ENCODE measurements around the gene CES5A. TPM values are rescaled to one million over a fixed set of nuclear protein-coding genes. Genes with fewer than 3 reads are reported as not detected.
"Not testable (repeated sequence)": the region's sequence is repeated elsewhere in the genome, so short reads cannot be mapped to it uniquely, and the experiment has no call there.

CES5A gene
- polyA plus RNA-seq (2013): not detected

DNA sequence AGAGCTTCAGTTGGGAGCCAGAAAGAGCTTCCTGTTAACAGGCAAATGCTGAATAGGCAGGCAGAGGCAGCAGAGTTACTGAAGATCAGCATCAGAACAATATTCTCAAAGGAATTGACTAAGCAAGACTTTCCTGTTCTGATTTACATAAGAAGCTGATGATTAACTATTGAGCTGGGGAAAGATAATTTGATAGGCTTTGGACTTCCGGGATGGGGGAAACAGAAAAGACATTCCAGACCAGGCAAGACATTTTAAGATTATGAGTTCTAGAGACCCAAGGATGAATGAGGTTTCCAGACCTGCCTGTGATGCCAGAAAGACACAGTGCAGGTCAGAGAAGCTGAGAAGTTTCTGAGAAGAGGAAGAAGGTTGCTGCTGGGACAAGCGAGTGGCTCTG is at the start of gene CES5A:
TSS of gene CES5A (minus strand) at position 101 of the 400 bp plus-strand sequence. CDS start 152 bp downstream, outside the sequence.
- no peak for DNase-seq
- Histone ChIP-seq H3K9me3 (ENCODE audit: control extremely low read depth in 1 of 5, control insufficient read depth in 4 of 5, insufficient read depth in 2 of 5, low read depth in 1 of 5, low read length in 4 of 5) (no peaks in the 10 kb centered on the region), H3K36me3 (ENCODE audit: control insufficient read depth in 4 of 4, insufficient read depth in 4 of 4, low read length in 3 of 4) (no peaks in the 10 kb centered on the region), H3K4me3 (ENCODE audit: control insufficient read depth in 1 of 7, extremely low read depth in 1 of 7, insufficient read depth in 4 of 7, low read depth in 2 of 7, low read length in 6 of 7) (no peak within 1 kb of the TSS), H3K27ac (ENCODE audit: insufficient read depth in 1 of 2, low read depth in 1 of 2, low read length in 2 of 2, poor library complexity in 1 of 2, severe bottlenecking in 2 of 2) (no peak within 1 kb of the TSS), H3K4me1 (ENCODE audit: control extremely low read depth in 1 of 4, control insufficient read depth in 4 of 4, insufficient read depth in 4 of 4, low read length in 3 of 4) (no peaks in the 10 kb centered on the region), H3K27me3 (replicated peaks in 2 of 5; ENCODE audit: control insufficient read depth in 4 of 5, insufficient read depth in 5 of 5, low read length in 4 of 5) (peaks cover 0 to 14% (median 0%) of the 10 kb centered on the region in 5 experiments)
- CTCF ChIA-PET: interaction anchor here (0.6 to 0.9 kb wide), 2 partner anchors 10 to 416 kb away, joined by 3 read pairs; no protein-coding TSS in a partner anchor
- POLR2A ChIA-PET: no interaction called here
- 96% methylated on average over 2 of the region's 2 CpGs for WGBS (ENCODE audit: insufficient coverage)

DNA sequence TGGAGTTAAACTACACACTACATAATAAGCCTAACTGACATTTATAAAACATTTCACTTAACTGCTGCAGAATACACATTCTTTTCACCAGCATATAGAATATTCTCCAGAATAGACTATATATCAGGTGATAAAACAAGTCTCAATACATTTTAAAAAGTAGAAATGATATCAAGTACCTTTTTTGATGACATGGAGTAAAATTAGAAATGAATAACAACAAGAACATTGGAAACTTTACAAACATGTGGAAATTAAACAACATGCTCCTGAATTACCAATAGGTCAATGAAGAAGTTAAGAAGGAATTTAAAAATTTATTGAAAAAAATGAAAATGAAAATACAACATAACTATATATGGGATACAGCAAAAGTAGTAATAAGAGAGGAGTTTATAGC is 47.5 kb upstream of the CES5A start:
- H3K4me1 ChIP-seq (ENCODE audit: control extremely low read depth in 1 of 4, control insufficient read depth in 4 of 4, insufficient read depth in 4 of 4, low read length in 3 of 4): no peaks in the 10 kb centered on the region
- H3K4me3 ChIP-seq (ENCODE audit: control insufficient read depth in 1 of 7, extremely low read depth in 1 of 7, insufficient read depth in 4 of 7, low read depth in 2 of 7, low read length in 6 of 7): no peak overlapping the region
- ChIA-PET CTCF (no interaction called here), POLR2A (no interaction called here)
- no peak for DNase-seq
- peaks cover 0 to 7% (median 0%) of the 10 kb centered on the region in 5 experiments for H3K9me3 ChIP-seq (ENCODE audit: control extremely low read depth in 1 of 5, control insufficient read depth in 4 of 5, insufficient read depth in 2 of 5, low read depth in 1 of 5, low read length in 4 of 5)
- no peaks in the 10 kb centered on the region for H3K36me3 ChIP-seq (ENCODE audit: control insufficient read depth in 4 of 4, insufficient read depth in 4 of 4, low read length in 3 of 4)
- H3K27me3 ChIP-seq (replicated peaks in 2 of 5; ENCODE audit: control insufficient read depth in 4 of 5, insufficient read depth in 5 of 5, low read length in 4 of 5): no peaks in the 10 kb centered on the region
- H3K27ac ChIP-seq (ENCODE audit: insufficient read depth in 1 of 2, low read depth in 1 of 2, low read length in 2 of 2, poor library complexity in 1 of 2, severe bottlenecking in 2 of 2): no peak overlapping the region

- Histone ChIP-seq H3K9me3 (ENCODE audit: control extremely low read depth in 1 of 5, control insufficient read depth in 4 of 5, insufficient read depth in 2 of 5, low read depth in 1 of 5, low read length in 4 of 5) (peaks cover 0 to 7% (median 0%) of the 10 kb centered on the region in 5 experiments), H3K4me3 (ENCODE audit: control insufficient read depth in 1 of 7, extremely low read depth in 1 of 7, insufficient read depth in 4 of 7, low read depth in 2 of 7, low read length in 6 of 7) (no peak overlapping the region), H3K4me1 (ENCODE audit: control extremely low read depth in 1 of 4, control insufficient read depth in 4 of 4, insufficient read depth in 4 of 4, low read length in 3 of 4) (no peaks in the 10 kb centered on the region), H3K27me3 (replicated peaks in 2 of 5; ENCODE audit: control insufficient read depth in 4 of 5, insufficient read depth in 5 of 5, low read length in 4 of 5) (no peaks in the 10 kb centered on the region), H3K36me3 (ENCODE audit: control insufficient read depth in 4 of 4, insufficient read depth in 4 of 4, low read length in 3 of 4) (no peaks in the 10 kb centered on the region), H3K27ac (ENCODE audit: insufficient read depth in 1 of 2, low read depth in 1 of 2, low read length in 2 of 2, poor library complexity in 1 of 2, severe bottlenecking in 2 of 2) (no peak overlapping the region)
- no peak for DNase-seq
- CTCF ChIA-PET: no interaction called here
- POLR2A ChIA-PET: no interaction called here
- 100% methylated on average over 1 of the region's 1 CpG for WGBS (ENCODE audit: insufficient coverage)
Measured at GRCh38 chr16:55917373-55918160, 42.4 kb upstream of the CES5A start.

DNA sequence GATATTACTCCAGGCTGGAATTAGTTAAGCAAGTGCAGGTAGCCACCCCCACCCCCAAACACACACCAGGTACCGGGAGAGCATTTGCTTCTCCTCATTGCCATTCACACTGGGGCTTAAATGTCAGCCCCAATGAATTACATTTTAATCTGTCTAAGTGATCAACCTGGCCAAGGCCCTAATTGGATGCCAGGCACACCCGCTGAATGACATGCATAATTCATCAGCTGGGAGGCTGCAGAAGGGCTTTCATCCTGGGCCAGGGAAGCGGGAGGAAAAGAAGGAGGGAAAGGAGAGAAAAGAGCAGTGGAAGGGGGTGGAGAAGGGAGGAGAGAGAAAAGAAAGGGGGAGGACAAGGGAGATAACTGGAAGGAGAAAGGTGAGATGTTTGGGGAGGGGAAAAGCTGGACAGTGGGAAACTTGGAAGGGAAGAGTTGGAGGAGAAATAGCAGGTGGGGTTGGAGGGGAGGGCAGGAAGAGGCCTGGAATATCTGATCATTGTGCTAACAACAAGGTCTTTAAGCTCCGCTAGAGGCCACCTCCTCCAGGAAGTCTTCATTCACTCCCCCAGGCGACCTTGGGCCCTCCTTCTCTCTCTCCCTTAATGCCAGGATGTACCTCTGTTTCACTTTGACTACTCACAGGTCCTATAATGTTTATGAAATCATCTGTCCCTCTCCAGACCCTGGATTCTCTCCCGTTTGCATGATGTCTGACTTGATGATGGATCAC is 40.1 kb upstream of the CES5A start:
- no peak overlapping the region for H3K27ac ChIP-seq (ENCODE audit: insufficient read depth in 1 of 2, low read depth in 1 of 2, low read length in 2 of 2, poor library complexity in 1 of 2, severe bottlenecking in 2 of 2)
- no peaks in the 10 kb centered on the region for H3K27me3 ChIP-seq (replicated peaks in 2 of 5; ENCODE audit: control insufficient read depth in 4 of 5, insufficient read depth in 5 of 5, low read length in 4 of 5)
- ChIA-PET POLR2A (no interaction called here), CTCF (interaction anchor here (1.3 kb wide), 1 partner anchor 12 kb away, joined by 3 read pairs; no protein-coding TSS in a partner anchor)
- DNase-seq: no peak
- H3K36me3 ChIP-seq (ENCODE audit: control insufficient read depth in 4 of 4, insufficient read depth in 4 of 4, low read length in 3 of 4): no peaks in the 10 kb centered on the region
- no peak overlapping the region for H3K4me3 ChIP-seq (ENCODE audit: control insufficient read depth in 1 of 7, extremely low read depth in 1 of 7, insufficient read depth in 4 of 7, low read depth in 2 of 7, low read length in 6 of 7)
- H3K4me1 ChIP-seq (ENCODE audit: control extremely low read depth in 1 of 4, control insufficient read depth in 4 of 4, insufficient read depth in 4 of 4, low read length in 3 of 4): no peaks in the 10 kb centered on the region
- WGBS (ENCODE audit: insufficient coverage): 80% methylated on average over 5 of the region's 6 CpGs
- peaks cover 0 to 7% (median 0%) of the 10 kb centered on the region in 5 experiments for H3K9me3 ChIP-seq (ENCODE audit: control extremely low read depth in 1 of 5, control insufficient read depth in 4 of 5, insufficient read depth in 2 of 5, low read depth in 1 of 5, low read length in 4 of 5)

GRCh38 chr16:55914383-55914782 is 39.2 kb upstream of the CES5A start:
- no peak overlapping the region for H3K4me3 ChIP-seq (ENCODE audit: control insufficient read depth in 1 of 7, extremely low read depth in 1 of 7, insufficient read depth in 4 of 7, low read depth in 2 of 7, low read length in 6 of 7)
- WGBS (ENCODE audit: insufficient coverage): 66% methylated on average over 6 of the region's 6 CpGs
- no peak overlapping the region for H3K27ac ChIP-seq (ENCODE audit: insufficient read depth in 1 of 2, low read depth in 1 of 2, low read length in 2 of 2, poor library complexity in 1 of 2, severe bottlenecking in 2 of 2)
- ChIA-PET CTCF (interaction anchor here (1.3 kb wide), 1 partner anchor 13 kb away, joined by 3 read pairs; no protein-coding TSS in a partner anchor), POLR2A (no interaction called here)
- no peaks in the 10 kb centered on the region for H3K36me3 ChIP-seq (ENCODE audit: control insufficient read depth in 4 of 4, insufficient read depth in 4 of 4, low read length in 3 of 4)
- peaks cover 0 to 7% (median 0%) of the 10 kb centered on the region in 5 experiments for H3K9me3 ChIP-seq (ENCODE audit: control extremely low read depth in 1 of 5, control insufficient read depth in 4 of 5, insufficient read depth in 2 of 5, low read depth in 1 of 5, low read length in 4 of 5)
- no peak for DNase-seq
- H3K4me1 ChIP-seq (ENCODE audit: control extremely low read depth in 1 of 4, control insufficient read depth in 4 of 4, insufficient read depth in 4 of 4, low read length in 3 of 4): no peaks in the 10 kb centered on the region
- peaks cover 0 to 2% (median 0%) of the 10 kb centered on the region in 5 experiments for H3K27me3 ChIP-seq (replicated peaks in 2 of 5; ENCODE audit: control insufficient read depth in 4 of 5, insufficient read depth in 5 of 5, low read length in 4 of 5)

DNA sequence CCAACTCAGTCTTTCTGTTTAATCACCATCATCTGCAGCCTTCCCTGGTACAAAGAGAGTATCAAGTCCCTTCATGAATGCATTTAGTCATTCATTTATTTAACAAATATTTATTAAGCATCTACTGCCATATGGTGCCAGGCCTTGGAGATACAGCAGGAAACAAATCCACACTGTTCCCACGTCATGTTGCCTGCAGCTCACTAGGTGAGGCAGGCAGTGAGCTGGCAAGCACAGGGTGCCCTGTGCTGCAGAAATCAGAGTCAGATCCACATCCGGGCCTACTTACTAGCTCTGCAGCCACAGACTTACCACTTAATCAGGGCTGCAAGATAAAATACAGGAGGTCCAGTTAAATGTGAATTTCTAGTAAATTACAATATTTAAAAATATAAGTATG is 38.5 kb upstream of the CES5A start:
- Histone ChIP-seq H3K9me3 (ENCODE audit: control extremely low read depth in 1 of 5, control insufficient read depth in 4 of 5, insufficient read depth in 2 of 5, low read depth in 1 of 5, low read length in 4 of 5) (peaks cover 0 to 4% (median 0%) of the 10 kb centered on the region in 5 experiments), H3K36me3 (ENCODE audit: control insufficient read depth in 4 of 4, insufficient read depth in 4 of 4, low read length in 3 of 4) (no peaks in the 10 kb centered on the region), H3K4me3 (ENCODE audit: control insufficient read depth in 1 of 7, extremely low read depth in 1 of 7, insufficient read depth in 4 of 7, low read depth in 2 of 7, low read length in 6 of 7) (no peak overlapping the region), H3K4me1 (ENCODE audit: control extremely low read depth in 1 of 4, control insufficient read depth in 4 of 4, insufficient read depth in 4 of 4, low read length in 3 of 4) (no peaks in the 10 kb centered on the region), H3K27me3 (replicated peaks in 2 of 5; ENCODE audit: control insufficient read depth in 4 of 5, insufficient read depth in 5 of 5, low read length in 4 of 5) (peaks cover 0 to 4% (median 0%) of the 10 kb centered on the region in 5 experiments), H3K27ac (ENCODE audit: insufficient read depth in 1 of 2, low read depth in 1 of 2, low read length in 2 of 2, poor library complexity in 1 of 2, severe bottlenecking in 2 of 2) (no peak overlapping the region)
- 88% methylated on average over 1 of the region's 2 CpGs for WGBS (ENCODE audit: insufficient coverage)
- CTCF ChIA-PET: no interaction called here
- DNase-seq: no peak
- POLR2A ChIA-PET: no interaction called here

DNA sequence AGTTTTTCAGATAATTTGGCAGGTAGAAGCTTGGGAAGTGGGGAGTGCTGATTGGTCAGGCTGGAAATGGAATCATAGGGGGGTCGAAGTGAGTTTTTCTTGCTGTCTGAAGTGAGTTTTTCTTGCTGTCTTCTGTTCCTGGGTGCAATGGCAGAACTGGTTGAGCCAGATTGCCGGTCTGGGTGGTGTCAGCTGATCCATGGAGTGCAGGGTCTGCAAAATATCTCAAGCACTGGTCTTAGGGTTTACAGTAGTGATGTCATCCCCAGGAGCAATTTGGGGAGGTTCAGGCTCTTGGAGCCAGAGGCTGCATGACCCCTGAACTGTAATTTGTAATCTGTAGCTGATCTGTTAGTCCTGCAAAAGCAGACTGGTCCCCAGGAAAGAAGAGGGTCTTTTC is 37.9 kb upstream of the CES5A start:
- DNase-seq; CTCF ChIA-PET; H3K27ac ChIP-seq (ENCODE audit: insufficient read depth in 1 of 2, low read depth in 1 of 2, low read length in 2 of 2, poor library complexity in 1 of 2, severe bottlenecking in 2 of 2); POLR2A ChIA-PET; H3K9me3 ChIP-seq (ENCODE audit: control extremely low read depth in 1 of 5, control insufficient read depth in 4 of 5, insufficient read depth in 2 of 5, low read depth in 1 of 5, low read length in 4 of 5); H3K36me3 ChIP-seq (ENCODE audit: control insufficient read depth in 4 of 4, insufficient read depth in 4 of 4, low read length in 3 of 4); H3K4me3 ChIP-seq (ENCODE audit: control insufficient read depth in 1 of 7, extremely low read depth in 1 of 7, insufficient read depth in 4 of 7, low read depth in 2 of 7, low read length in 6 of 7); H3K27me3 ChIP-seq (replicated peaks in 2 of 5; ENCODE audit: control insufficient read depth in 4 of 5, insufficient read depth in 5 of 5, low read length in 4 of 5); H3K4me1 ChIP-seq (ENCODE audit: control extremely low read depth in 1 of 4, control insufficient read depth in 4 of 4, insufficient read depth in 4 of 4, low read length in 3 of 4): not testable (repeated sequence)
- WGBS (ENCODE audit: insufficient coverage): 87% methylated on average over 2 of the region's 2 CpGs
